Astrocyte (in vitro differentiated cells and primary cell): ENCODE results near the gene NDUFAB1.

Experiments used
- EZH2 ChIP-seq: IDR thresholded peaks from 2 replicates; pipeline ENCODE4 v1.6.1; 2012; ENCODE audit warnings: mild to moderate bottlenecking, low read length, inconsistent platforms; ENCODE audit not compliant: insufficient read depth
- TF ChIP-seq, protein P1 (sequence below): IDR thresholded peaks from 2 replicates; pipeline ENCODE4 v1.5.1; 2011; ENCODE audit warnings: low read depth, mild to moderate bottlenecking, inconsistent platforms, low read length, moderate library complexity; ENCODE audit not compliant: insufficient read depth

- TF ChIP-seq, protein P1, sequence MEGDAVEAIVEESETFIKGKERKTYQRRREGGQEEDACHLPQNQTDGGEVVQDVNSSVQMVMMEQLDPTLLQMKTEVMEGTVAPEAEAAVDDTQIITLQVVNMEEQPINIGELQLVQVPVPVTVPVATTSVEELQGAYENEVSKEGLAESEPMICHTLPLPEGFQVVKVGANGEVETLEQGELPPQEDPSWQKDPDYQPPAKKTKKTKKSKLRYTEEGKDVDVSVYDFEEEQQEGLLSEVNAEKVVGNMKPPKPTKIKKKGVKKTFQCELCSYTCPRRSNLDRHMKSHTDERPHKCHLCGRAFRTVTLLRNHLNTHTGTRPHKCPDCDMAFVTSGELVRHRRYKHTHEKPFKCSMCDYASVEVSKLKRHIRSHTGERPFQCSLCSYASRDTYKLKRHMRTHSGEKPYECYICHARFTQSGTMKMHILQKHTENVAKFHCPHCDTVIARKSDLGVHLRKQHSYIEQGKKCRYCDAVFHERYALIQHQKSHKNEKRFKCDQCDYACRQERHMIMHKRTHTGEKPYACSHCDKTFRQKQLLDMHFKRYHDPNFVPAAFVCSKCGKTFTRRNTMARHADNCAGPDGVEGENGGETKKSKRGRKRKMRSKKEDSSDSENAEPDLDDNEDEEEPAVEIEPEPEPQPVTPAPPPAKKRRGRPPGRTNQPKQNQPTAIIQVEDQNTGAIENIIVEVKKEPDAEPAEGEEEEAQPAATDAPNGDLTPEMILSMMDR = no peak
- TF ChIP-seq EZH2 = no peak
Measured at GRCh38 chr16:23572394-23572793, 23.7 kb downstream of the NDUFAB1 start.
